ENCODE data around the gene TP53BP2.

DNA sequence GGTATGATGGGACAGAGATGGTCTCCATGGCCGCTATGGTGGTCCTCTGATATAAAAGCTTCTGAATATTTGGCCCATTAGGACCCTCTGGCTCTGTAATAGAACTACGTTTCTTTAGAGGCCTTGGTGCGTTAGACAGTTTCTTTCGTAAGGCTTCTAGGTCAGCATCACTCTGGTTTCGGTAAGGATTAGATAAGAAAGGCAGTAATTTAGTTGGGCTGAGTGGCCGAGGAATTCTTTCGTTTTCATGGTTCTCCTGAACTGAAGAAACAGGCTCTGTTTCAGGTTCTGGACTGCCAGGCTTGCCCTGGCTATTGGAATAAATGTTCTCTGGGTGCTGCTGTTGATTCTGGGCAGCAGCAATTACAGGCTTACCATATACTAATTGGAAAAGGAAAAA lies 49.5 kb downstream of the TP53BP2 start:
- TF ChIP-seq, protein P1, sequence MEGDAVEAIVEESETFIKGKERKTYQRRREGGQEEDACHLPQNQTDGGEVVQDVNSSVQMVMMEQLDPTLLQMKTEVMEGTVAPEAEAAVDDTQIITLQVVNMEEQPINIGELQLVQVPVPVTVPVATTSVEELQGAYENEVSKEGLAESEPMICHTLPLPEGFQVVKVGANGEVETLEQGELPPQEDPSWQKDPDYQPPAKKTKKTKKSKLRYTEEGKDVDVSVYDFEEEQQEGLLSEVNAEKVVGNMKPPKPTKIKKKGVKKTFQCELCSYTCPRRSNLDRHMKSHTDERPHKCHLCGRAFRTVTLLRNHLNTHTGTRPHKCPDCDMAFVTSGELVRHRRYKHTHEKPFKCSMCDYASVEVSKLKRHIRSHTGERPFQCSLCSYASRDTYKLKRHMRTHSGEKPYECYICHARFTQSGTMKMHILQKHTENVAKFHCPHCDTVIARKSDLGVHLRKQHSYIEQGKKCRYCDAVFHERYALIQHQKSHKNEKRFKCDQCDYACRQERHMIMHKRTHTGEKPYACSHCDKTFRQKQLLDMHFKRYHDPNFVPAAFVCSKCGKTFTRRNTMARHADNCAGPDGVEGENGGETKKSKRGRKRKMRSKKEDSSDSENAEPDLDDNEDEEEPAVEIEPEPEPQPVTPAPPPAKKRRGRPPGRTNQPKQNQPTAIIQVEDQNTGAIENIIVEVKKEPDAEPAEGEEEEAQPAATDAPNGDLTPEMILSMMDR (IDR thresholded peaks at IDR 0.05; ENCODE audit: low read depth, low read length), result no peak
- no peak for TF ChIP-seq EZH2phosphoT487 (IDR thresholded peaks at IDR 0.05; ENCODE audit: low read depth)

Measured in OCI-LY3 (cell line).